Astrocyte of the cerebellum (primary cell): ENCODE measurements around the gene CFAP157.

Experiments used
- DNase-seq: peaks from one replicate; pipeline ENCODE4 v3.0.0-alpha.2; 2011; ENCODE audit warnings: low read depth
- H3K4me3 ChIP-seq: 2 replicates; pipeline ENCODE4 v1.5.1; 2011; ENCODE audit warnings: mild to moderate bottlenecking, low read depth, low read length, moderate library complexity
- CTCF ChIP-seq: IDR thresholded peaks from 2 replicates; pipeline ENCODE4 v1.5.1; 2012; ENCODE audit warnings: low read length, low read depth, moderate library complexity, mild to moderate bottlenecking; ENCODE audit errors: missing control alignments
- in situ Hi-C: cut with HindIII; loops from 2 replicates; pipeline ENCODE4 v1.10.0; 2017; ENCODE audit warnings: low sequenced_read_pairs

CFAP157 gene

GRCh38 chr9:127690735-127691134 lies 16.1 kb upstream of the CFAP157 start:
- TF ChIP-seq CTCF: no peak
- H3K4me3 ChIP-seq: no peak overlapping the region
- DNase-seq: no peak
- in situ Hi-C loops: no loop called here

- no peak for TF ChIP-seq CTCF
- no peak overlapping the region for H3K4me3 ChIP-seq
- no peak for DNase-seq
- in situ Hi-C loops: no loop called here
Observed at GRCh38 chr9:127692071-127692470, 14.7 kb upstream of the CFAP157 start.

DNA sequence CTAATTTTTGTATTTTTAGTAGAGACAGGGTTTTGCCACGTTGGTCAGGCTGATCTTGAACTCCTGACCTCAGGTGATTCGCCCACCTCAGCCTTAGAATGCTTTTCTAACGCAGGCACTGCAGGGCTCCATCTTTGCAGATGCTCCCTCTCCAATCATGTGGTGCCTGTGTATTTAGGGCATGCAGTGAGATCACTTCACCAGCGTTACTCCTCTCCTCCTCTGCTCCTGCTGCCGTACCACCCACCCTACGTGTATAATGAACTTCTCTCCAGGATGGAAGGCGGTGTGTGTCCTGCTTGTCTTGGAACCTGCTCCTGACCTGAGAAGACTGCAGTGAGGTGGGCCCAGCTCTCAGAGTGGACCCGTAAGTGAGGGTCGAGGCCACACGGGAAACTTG lies 13.6 kb upstream of the CFAP157 start:
- no peak for TF ChIP-seq CTCF
- in situ Hi-C loops: no loop called here

DNA sequence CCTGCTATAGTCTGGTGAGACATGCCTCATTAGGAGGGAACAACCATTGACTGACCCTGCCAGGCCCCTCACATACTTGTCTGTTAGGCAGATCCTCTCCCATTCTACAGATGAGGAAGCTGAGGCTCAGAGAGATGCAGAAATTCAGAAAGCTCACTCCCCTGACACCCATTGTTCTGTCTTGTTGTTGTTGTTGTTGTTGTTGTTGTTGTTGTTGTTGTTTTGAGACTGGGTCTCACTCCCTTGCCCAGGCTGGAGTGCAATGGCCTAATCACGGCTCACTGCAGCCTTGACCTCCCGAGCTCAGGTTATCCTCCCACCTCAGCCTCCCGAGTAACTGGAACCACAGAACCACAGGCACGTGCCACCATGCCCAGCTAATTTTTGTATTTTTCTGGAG lies 13.1 kb upstream of the CFAP157 start:
- TF ChIP-seq CTCF: no peak
- no peak overlapping the region for H3K4me3 ChIP-seq
- in situ Hi-C loops: no loop called here
- DNase-seq: no peak

More for the DNA sequence above, 13.6 kb upstream of the CFAP157 start:
- DNase-seq: no peak
- no peak overlapping the region for H3K4me3 ChIP-seq

- in situ Hi-C loops: no loop called here
- no peak for TF ChIP-seq CTCF
- DNase-seq: no peak
- no peak overlapping the region for H3K4me3 ChIP-seq
Observed at GRCh38 chr9:127694890-127695720, 11.7 kb upstream of the CFAP157 start.

- in situ Hi-C loops: no loop called here
- no peak for TF ChIP-seq CTCF
- H3K4me3 ChIP-seq: no peak overlapping the region
- DNase-seq: no peak
Observed at GRCh38 chr9:127697575-127697974, 9.2 kb upstream of the CFAP157 start.
